ENCODE measurements around the gene PCDHGA4. TPM values are rescaled to one million over a fixed set of nuclear protein-coding genes. Genes with fewer than 3 reads are reported as not detected.

Gene PCDHGA4
- total and polyA plus RNA-seq, 2 experiments from 2014 or later, result 0.17 to 0.24 TPM

DNA sequence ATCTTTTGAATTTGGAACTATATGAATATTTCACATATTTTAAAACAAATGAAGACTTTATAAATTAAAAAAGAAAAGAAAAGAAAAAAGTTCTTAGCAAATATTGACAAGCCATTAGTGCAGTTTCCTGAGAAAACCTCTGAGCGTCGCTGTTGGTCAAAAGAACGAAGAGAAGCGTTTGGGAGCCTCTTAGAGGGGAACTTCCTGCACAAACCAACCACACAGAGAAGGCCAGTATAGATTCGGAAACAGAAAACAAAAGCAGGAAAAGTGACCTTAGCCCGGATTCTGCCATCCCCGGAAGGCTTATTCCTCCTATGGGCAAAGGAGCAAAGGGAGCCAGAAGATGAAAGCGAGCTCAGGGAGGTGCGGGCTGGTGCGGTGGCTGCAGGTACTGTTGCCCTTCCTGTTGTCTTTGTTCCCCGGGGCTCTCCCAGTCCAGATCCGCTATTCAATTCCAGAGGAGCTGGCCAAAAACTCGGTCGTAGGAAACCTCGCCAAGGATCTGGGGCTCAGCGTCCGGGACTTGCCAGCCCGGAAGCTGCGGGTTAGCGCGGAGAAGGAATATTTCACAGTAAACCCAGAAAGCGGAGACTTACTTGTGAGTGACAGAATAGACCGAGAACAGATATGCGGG, 5.1 kb downstream of the PCDHGA4 start, which contains the start of gene PCDHGB2:
TSS of gene PCDHGB2 (plus strand) at position 205 of the 637 bp plus-strand sequence. CDS start at position 347, 142 bp downstream.
- no peak for DNase-seq (ENCODE audit: low spot score)
- H3K4me1 ChIP-seq (ENCODE audit: insufficient read depth), result no peaks in the 10 kb centered on the region
- no peaks in the 10 kb centered on the region for H3K27me3 ChIP-seq
- no peaks in the 10 kb centered on the region for H4K20me1 ChIP-seq (ENCODE audit: insufficient read depth, poor library complexity, severe bottlenecking)
- no peak within 1 kb of the TSS for H3K4me3 ChIP-seq
- no peaks in the 10 kb centered on the region for H3K79me2 ChIP-seq
- no peak within 1 kb of the TSS for H2AFZ ChIP-seq
- H3K9me3 ChIP-seq (ENCODE audit: low read depth), result peaks cover 5% of the 10 kb centered on the region
- no peaks in the 10 kb centered on the region for H3K9me2 ChIP-seq (replicated peaks; ENCODE audit: insufficient read depth)
- H3K36me3 ChIP-seq (replicated peaks; ENCODE audit: insufficient read depth, low read depth), result no peaks in the 10 kb centered on the region
- H3K27ac ChIP-seq, result no peak within 1 kb of the TSS
- H3K4me2 ChIP-seq, result no peak within 1 kb of the TSS
- WGBS (ENCODE audit: low lambda C conversion rate, missing lambda C conversion rate), result 80% methylated on average over 24 of the region's 24 CpGs
- TF ChIP-seq EZH2 (IDR thresholded peaks at IDR 0.05; ENCODE audit: borderline replicate concordance) (no peak), EZH2phosphoT487 (IDR thresholded peaks at IDR 0.05; ENCODE audit: low read depth, severe bottlenecking, unreplicated experiment) (no peak), CTCF (IDR thresholded peaks at IDR 0.05; ENCODE audit: poor library complexity) (no peak)

DNA sequence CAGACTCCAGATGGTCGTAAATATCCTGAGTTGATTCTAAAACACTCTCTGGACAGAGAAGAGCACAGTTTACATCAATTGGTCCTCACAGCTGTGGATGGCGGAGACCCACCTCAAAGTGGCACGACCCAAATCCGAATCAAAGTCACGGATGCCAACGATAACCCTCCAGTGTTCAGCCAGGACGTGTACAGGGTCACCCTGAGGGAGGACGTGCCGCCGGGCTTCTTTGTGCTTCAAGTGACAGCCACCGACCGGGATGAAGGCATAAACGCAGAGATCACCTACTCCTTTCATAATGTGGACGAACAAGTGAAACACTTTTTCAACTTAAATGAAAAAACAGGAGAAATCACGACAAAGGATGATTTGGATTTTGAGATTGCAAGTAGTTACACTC, 5.9 kb downstream of the PCDHGA4 start:
- H3K79me2 ChIP-seq, result no peaks in the 10 kb centered on the region
- no peaks in the 10 kb centered on the region for H3K36me3 ChIP-seq (replicated peaks; ENCODE audit: insufficient read depth, low read depth)
- no peaks in the 10 kb centered on the region for H4K20me1 ChIP-seq (ENCODE audit: insufficient read depth, poor library complexity, severe bottlenecking)
- WGBS (ENCODE audit: low lambda C conversion rate, missing lambda C conversion rate), result 91% methylated on average over 15 of the region's 15 CpGs
- no peak overlapping the region for H2AFZ ChIP-seq
- no peaks in the 10 kb centered on the region for H3K9me2 ChIP-seq (replicated peaks; ENCODE audit: insufficient read depth)
- H3K27ac ChIP-seq, result no peak overlapping the region
- no peak for DNase-seq (ENCODE audit: low spot score)
- TF ChIP-seq CTCF (IDR thresholded peaks at IDR 0.05; ENCODE audit: poor library complexity) (no peak), EZH2 (IDR thresholded peaks at IDR 0.05; ENCODE audit: borderline replicate concordance) (no peak), EZH2phosphoT487 (IDR thresholded peaks at IDR 0.05; ENCODE audit: low read depth, severe bottlenecking, unreplicated experiment) (no peak)
- no peaks in the 10 kb centered on the region for H3K4me1 ChIP-seq (ENCODE audit: insufficient read depth)
- peaks cover 5% of the 10 kb centered on the region for H3K9me3 ChIP-seq (ENCODE audit: low read depth)
- no peak overlapping the region for H3K4me2 ChIP-seq
- no peaks in the 10 kb centered on the region for H3K27me3 ChIP-seq
- H3K4me3 ChIP-seq, result no peak overlapping the region

DNA sequence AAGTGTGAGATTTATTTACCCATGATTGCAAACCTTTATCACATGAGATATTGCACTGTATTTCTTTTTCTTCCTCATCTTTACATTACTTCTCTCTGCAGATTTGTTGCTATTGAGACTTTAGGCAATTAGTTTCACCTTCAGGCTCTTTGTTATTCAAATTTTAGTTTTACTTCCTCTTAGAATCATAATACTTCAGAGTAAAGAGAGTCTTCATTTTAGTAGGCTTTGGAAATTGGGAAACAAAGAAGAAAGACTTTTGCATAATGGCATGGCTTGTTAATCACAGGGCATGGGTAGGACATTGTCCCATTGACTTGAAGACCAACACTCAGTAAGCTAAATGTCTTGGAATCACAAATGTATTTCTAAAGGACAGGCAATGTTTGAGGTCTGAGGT, 7.9 kb downstream of the PCDHGA4 start:
- Histone ChIP-seq H3K9me3 (ENCODE audit: low read depth) (peaks cover 5% of the 10 kb centered on the region), H2AFZ (no peak overlapping the region), H3K4me3 (no peak overlapping the region), H3K36me3 (replicated peaks; ENCODE audit: insufficient read depth, low read depth) (no peaks in the 10 kb centered on the region), H3K27ac (no peak overlapping the region), H3K79me2 (no peaks in the 10 kb centered on the region), H3K27me3 (no peaks in the 10 kb centered on the region), H3K9me2 (replicated peaks; ENCODE audit: insufficient read depth) (no peaks in the 10 kb centered on the region), H4K20me1 (ENCODE audit: insufficient read depth, poor library complexity, severe bottlenecking) (no peaks in the 10 kb centered on the region), H3K4me1 (ENCODE audit: insufficient read depth) (no peaks in the 10 kb centered on the region), H3K4me2 (no peak overlapping the region)
- TF ChIP-seq EZH2phosphoT487 (IDR thresholded peaks at IDR 0.05; ENCODE audit: low read depth, severe bottlenecking, unreplicated experiment) (no peak), EZH2 (IDR thresholded peaks at IDR 0.05; ENCODE audit: borderline replicate concordance) (no peak), CTCF (IDR thresholded peaks at IDR 0.05; ENCODE audit: poor library complexity) (no peak)
- DNase-seq (ENCODE audit: low spot score), result no peak

All from hepatocyte (in vitro differentiated cells).